ENCODE results near the gene HPS4. TPM values are rescaled to one million over a fixed set of nuclear protein-coding genes. Genes with fewer than 3 reads are reported as not detected.

The HPS4 gene
- total RNA-seq, 4 donors from 2014 or later, result 22.8 to 74.3 (median 47.0) TPM

DNA sequence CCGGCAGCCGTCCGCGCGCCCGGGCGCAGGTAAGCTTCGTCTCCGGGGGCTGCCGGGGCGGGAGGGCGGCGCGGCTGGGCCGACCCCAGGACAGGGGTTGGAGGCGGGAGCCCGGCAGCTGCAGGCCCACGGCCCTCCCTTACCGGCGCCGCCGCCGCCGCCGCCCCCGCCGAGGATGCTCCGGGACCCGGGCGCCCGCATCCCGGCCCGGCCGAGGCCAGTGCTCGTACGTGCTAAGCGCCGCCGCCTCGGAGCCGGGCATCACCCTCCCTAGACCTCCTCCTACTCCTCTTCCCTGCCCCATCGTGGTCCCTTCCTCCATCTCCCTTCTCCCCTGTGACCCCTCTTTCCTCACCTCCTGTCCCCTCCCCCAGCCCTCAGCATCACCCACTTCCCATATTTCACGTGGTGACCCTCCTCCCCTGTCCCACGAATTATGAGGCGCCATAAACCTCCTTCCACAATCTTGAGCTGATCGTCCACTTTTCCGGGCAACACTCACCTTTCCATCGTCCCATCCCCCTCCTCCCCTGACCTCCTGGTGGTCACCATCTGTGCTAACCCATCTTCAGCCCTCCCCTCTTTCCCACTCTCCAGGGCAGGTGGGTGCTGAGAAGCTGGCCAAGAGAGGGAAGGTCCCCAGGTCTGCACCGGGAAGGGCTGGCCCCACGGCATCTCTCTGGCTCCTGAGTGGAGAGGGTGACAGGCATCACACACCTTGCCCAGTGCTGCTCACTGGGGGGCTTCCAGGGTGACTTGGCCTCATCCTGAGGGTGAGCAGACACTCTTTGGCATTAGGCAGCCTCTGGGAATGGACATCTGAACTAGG, 53.9 kb downstream of the HPS4 start:
- H3K9me3 ChIP-seq, result no peaks in the 10 kb centered on the region
- H3K27ac ChIP-seq, result peak overlapping the region in 3 of 4 donors; percentile 25 to 91 (median 88)
- peak in 2 of 3 donors; percentile 40 to 52 for DNase-seq
- peaks cover 0 to 17% (median 7%) of the 10 kb centered on the region in 4 donors for H3K4me1 ChIP-seq
- H3K36me3 ChIP-seq, result no peaks in the 10 kb centered on the region
- H3K27me3 ChIP-seq, result no peaks in the 10 kb centered on the region
- no peak for TF ChIP-seq POLR2A (IDR thresholded peaks at IDR 0.05)
- TF ChIP-seq, protein P1, sequence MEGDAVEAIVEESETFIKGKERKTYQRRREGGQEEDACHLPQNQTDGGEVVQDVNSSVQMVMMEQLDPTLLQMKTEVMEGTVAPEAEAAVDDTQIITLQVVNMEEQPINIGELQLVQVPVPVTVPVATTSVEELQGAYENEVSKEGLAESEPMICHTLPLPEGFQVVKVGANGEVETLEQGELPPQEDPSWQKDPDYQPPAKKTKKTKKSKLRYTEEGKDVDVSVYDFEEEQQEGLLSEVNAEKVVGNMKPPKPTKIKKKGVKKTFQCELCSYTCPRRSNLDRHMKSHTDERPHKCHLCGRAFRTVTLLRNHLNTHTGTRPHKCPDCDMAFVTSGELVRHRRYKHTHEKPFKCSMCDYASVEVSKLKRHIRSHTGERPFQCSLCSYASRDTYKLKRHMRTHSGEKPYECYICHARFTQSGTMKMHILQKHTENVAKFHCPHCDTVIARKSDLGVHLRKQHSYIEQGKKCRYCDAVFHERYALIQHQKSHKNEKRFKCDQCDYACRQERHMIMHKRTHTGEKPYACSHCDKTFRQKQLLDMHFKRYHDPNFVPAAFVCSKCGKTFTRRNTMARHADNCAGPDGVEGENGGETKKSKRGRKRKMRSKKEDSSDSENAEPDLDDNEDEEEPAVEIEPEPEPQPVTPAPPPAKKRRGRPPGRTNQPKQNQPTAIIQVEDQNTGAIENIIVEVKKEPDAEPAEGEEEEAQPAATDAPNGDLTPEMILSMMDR (IDR thresholded peaks at IDR 0.05), result no peak
- H3K4me3 ChIP-seq, result peak overlapping the region; percentile 45 to 81 (median 77)

DNA sequence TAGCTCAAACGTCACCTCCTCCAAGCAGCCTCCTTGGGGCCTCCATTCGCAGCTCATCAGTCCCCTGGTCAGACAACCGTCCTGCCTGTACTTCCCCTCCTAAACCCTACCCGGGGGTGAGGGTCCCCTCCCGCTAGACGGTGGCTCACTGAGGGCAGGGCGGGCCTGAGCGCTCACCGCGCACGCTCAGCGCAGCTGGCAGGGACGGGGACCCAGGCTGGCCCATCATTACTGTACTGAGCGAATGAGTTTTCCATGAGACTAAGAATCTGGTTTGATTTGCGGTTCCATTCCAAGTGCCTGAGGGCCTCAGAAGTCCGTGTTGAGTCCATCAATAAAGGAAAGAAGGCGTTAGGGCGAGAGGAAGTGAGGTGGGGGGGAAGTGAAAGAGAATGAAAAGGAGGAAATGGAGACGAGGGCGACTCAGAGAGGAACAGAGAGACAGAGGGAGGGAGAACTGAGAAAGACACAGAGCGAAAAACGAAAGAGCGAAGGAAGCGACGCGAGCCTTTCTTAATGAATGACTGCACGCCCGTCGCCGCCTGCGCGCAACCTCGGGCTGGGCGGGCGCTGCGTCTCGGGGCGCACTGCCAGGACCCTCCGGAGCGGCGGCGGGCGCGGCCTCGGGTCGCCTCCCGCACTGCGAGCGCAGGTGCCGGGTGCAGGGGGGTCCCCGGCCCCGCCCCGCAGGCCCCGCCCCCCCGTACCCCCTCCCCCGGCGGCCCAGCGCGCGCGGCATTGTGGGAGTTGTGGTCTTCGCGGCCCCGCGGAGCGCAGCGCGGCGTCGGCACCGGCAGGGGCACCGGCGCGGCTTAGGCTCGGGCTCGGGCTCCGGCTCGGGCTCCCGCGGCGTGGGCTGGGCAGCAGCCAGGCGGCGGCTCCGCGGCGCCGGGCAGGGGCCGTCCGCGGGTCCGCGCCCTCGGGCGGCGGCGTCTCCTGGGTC, 54.8 kb downstream of the HPS4 start, which contains the start of gene ASPHD2:
Gene ASPHD2 (plus strand): TSS at position 746 of the 943 bp plus-strand sequence. CDS start 4,356 bp downstream, outside the sequence.
- no peaks in the 10 kb centered on the region for H3K27me3 ChIP-seq
- DNase-seq, result peak; percentile 71 to 82 (median 80)
- H3K27ac ChIP-seq, result peak within 1 kb of the TSS; percentile 80 to 91 (median 90)
- peaks cover 0 to 17% (median 7%) of the 10 kb centered on the region in 4 donors for H3K4me1 ChIP-seq
- no peaks in the 10 kb centered on the region for H3K9me3 ChIP-seq
- H3K36me3 ChIP-seq, result no peaks in the 10 kb centered on the region
- peak within 1 kb of the TSS; percentile 56 to 81 (median 77) for H3K4me3 ChIP-seq
- TF ChIP-seq, protein P1 (IDR thresholded peaks at IDR 0.05), result no peak
- TF ChIP-seq POLR2A (IDR thresholded peaks at IDR 0.05), result peak in 1 of 2 donors; percentile 60

DNA sequence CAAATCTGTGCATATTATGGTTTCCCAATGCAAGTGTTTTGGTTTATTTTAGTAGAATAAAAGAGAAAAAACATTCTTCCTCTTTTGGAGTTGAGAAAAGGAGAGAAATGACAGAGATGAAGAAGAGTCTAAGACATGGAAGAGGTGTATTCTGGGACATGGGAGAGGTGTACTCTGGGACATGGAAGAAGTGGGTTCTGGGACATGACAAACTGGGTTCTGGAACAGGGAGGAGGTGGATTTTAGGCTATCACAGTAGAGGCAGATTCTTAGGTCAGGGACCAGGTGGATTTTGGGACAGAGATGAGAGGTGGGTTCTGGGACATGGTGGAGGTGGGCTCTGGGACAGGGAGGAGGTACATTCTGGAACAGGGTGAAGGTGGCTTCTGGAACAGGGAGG, 56.7 kb downstream of the HPS4 start:
- Histone ChIP-seq H3K9me3 (peaks cover 0 to 9% (median 3%) of the 10 kb centered on the region in 4 donors), H3K36me3 (no peaks in the 10 kb centered on the region), H3K4me3 (no peak overlapping the region), H3K27ac (no peak overlapping the region), H3K4me1 (peaks cover 0 to 17% (median 7%) of the 10 kb centered on the region in 4 donors), H3K27me3 (no peaks in the 10 kb centered on the region)
- no peak for DNase-seq
- TF ChIP-seq POLR2A (IDR thresholded peaks at IDR 0.05), result no peak
- TF ChIP-seq, protein P1 (IDR thresholded peaks at IDR 0.05), result no peak

DNA sequence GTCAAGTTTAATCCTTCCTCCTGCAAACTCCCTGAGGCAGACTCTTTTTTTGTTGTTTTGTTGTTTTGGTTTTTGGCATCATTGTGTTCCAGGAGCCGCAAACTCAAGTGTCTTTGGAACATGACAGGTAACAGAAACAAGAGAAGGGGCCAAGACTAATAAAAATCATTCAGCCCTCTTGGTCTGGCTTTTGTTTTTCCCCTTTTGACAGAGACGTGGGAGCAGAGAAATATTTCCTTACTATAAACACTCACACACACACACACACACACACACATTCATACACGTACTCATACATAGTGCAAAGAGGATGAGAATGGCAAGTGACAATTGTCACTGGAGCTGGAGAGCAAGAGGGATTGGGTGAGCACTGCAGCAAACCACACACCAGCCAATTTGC, 65.0 kb downstream of the HPS4 start:
- H3K27me3 ChIP-seq, result no peaks in the 10 kb centered on the region
- H3K4me3 ChIP-seq, result no peak overlapping the region
- H3K4me1 ChIP-seq, result no peaks in the 10 kb centered on the region
- DNase-seq, result no peak
- TF ChIP-seq POLR2A (IDR thresholded peaks at IDR 0.05), result no peak
- TF ChIP-seq, protein P1 (IDR thresholded peaks at IDR 0.05), result no peak
- H3K27ac ChIP-seq, result no peak overlapping the region
- no peaks in the 10 kb centered on the region for H3K36me3 ChIP-seq
- peaks cover 0 to 9% (median 3%) of the 10 kb centered on the region in 4 donors for H3K9me3 ChIP-seq

DNA sequence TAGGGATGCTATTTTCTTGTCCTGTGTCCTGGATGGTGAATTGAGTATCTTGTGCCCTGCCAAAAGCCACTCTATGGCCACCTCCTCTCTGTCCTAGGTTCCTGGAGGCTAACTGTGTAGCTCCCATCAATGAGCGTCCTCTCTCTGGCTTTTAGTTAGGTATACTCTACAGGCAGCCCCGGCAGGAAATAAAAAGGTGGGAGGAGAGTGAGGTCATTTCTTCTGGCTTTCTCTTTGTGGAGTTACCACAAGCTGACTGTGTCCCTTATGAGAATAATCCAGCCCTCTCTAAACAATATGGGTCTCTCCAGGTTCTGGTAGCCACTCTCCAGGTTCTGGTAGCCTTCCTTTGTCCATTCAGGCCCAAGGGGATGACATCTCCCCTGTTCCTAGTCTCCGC, 66.2 kb downstream of the HPS4 start:
- Histone ChIP-seq H3K27me3 (no peaks in the 10 kb centered on the region), H3K9me3 (no peaks in the 10 kb centered on the region), H3K4me1 (no peaks in the 10 kb centered on the region), H3K27ac (no peak overlapping the region), H3K36me3 (no peaks in the 10 kb centered on the region), H3K4me3 (no peak overlapping the region)
- no peak for DNase-seq
- TF ChIP-seq, protein P1 (IDR thresholded peaks at IDR 0.05), result no peak
- TF ChIP-seq POLR2A (IDR thresholded peaks at IDR 0.05), result no peak

Data from Peyer's patch (tissue), 4 donors.